T-helper 9 cell (primary cell): ENCODE measurements around the gene NAP1L4.
A peak's percentile ranks its signal among the peaks of the same experiment; 100 is the strongest.

Source experiments
- DNase-seq: peaks from one replicate; pipeline ENCODE4 v3.0.0-alpha.2; 2020
- total RNA-seq, 2 donors: gene quantifications; one replicate each; lab custom pipeline; 2026; lab: John Stamatoyannopoulos, UW

NAP1L4 gene
- total RNA-seq: 169 to 225 reads per million in 2 donors

- peak; percentile 95 for DNase-seq
Observed at GRCh38 chr11:2992234-2992996, at the start of gene NAP1L4. TSS of gene NAP1L4 (minus strand) at chr11:2992329. CDS start at chr11:2979220, 13,109 bp downstream.

GRCh38 chr11:3040881-3041280 is 48.8 kb upstream of the NAP1L4 start:
- no peak for DNase-seq

GRCh38 chr11:3037945-3038271 is 45.8 kb upstream of the NAP1L4 start:
- no peak for DNase-seq

- peak; percentile 41 for DNase-seq
Observed at GRCh38 chr11:3037040-3037944, 45.2 kb upstream of the NAP1L4 start.

- DNase-seq: no peak
Observed at GRCh38 chr11:3036419-3036818, 44.3 kb upstream of the NAP1L4 start.

- DNase-seq: no peak
Observed at GRCh38 chr11:3035333-3035732, 43.2 kb upstream of the NAP1L4 start.

GRCh38 chr11:3030289-3031070 is 38.4 kb upstream of the NAP1L4 start:
- no peak for DNase-seq

GRCh38 chr11:3028813-3029212 is 36.7 kb upstream of the NAP1L4 start:
- DNase-seq: no peak

- no peak for DNase-seq
Observed at GRCh38 chr11:3026803-3027202, 34.7 kb upstream of the NAP1L4 start.

GRCh38 chr11:3022982-3023381 is 30.9 kb upstream of the NAP1L4 start:
- DNase-seq: no peak

- no peak for DNase-seq
Observed at GRCh38 chr11:3022300-3022967, 30.3 kb upstream of the NAP1L4 start.

GRCh38 chr11:3021125-3021524 is 29.0 kb upstream of the NAP1L4 start:
- peak; percentile 13 for DNase-seq

GRCh38 chr11:3020011-3020410 is 27.9 kb upstream of the NAP1L4 start:
- no peak for DNase-seq

- no peak for DNase-seq
Observed at GRCh38 chr11:3018596-3018995, 26.5 kb upstream of the NAP1L4 start.

GRCh38 chr11:3016861-3017260 is 24.7 kb upstream of the NAP1L4 start:
- DNase-seq: no peak

GRCh38 chr11:3015796-3016195 is 23.7 kb upstream of the NAP1L4 start:
- no peak for DNase-seq

GRCh38 chr11:3014943-3015342 is 22.8 kb upstream of the NAP1L4 start:
- DNase-seq: no peak

GRCh38 chr11:3014057-3014938 is 22.2 kb upstream of the NAP1L4 start:
- DNase-seq: peak; percentile 55

GRCh38 chr11:3011891-3012885 is 20.1 kb upstream of the NAP1L4 start:
- DNase-seq: no peak
